DMS 273 (cell line): Measurements from ENCODE around the gene GNAI1.
A peak's percentile ranks its signal among the peaks of the same experiment; 100 is the strongest.

ENCODE experiments used
- DNase-seq: peaks from one replicate; lab custom pipeline; 2025; ENCODE audit not compliant: unreplicated experiment; lab: John Stamatoyannopoulos, UW

The GNAI1 gene

GRCh38 chr7:80131675-80132435 lies 2.8 kb upstream of the GNAI1 start:
- DNase-seq, result no peak

GRCh38 chr7:80132594-80132993 lies 2.0 kb upstream of the GNAI1 start:
- DNase-seq, result no peak

- peak; percentile 24 for DNase-seq
Observed at GRCh38 chr7:80133361-80134114, 1.1 kb upstream of the GNAI1 start.

GRCh38 chr7:80134115-80134535 lies 506 bp upstream of the GNAI1 start:
- DNase-seq, result peak; percentile 48

GRCh38 chr7:80135309-80136104 lies 876 bp downstream of the GNAI1 start:
- peak; percentile 89 for DNase-seq

- DNase-seq, result peak; percentile 50
Observed at GRCh38 chr7:80136261-80137055, 1.8 kb downstream of the GNAI1 start.

- DNase-seq, result no peak
Observed at GRCh38 chr7:80137410-80137809, 2.8 kb downstream of the GNAI1 start.

GRCh38 chr7:80139236-80139635 lies 4.6 kb downstream of the GNAI1 start:
- peak; percentile 35 for DNase-seq

- DNase-seq, result no peak
Observed at GRCh38 chr7:80140388-80140787, 5.8 kb downstream of the GNAI1 start.

GRCh38 chr7:80141376-80141775 lies 6.7 kb downstream of the GNAI1 start:
- DNase-seq, result no peak

GRCh38 chr7:80142853-80143580 lies 8.4 kb downstream of the GNAI1 start:
- DNase-seq, result no peak

- DNase-seq, result peak; percentile 36
Observed at GRCh38 chr7:80145780-80146422, 11.3 kb downstream of the GNAI1 start.

- no peak for DNase-seq
Observed at GRCh38 chr7:80146545-80147182, 12.0 kb downstream of the GNAI1 start.

GRCh38 chr7:80147543-80148391 lies 13.1 kb downstream of the GNAI1 start:
- no peak for DNase-seq

- no peak for DNase-seq
Observed at GRCh38 chr7:80150611-80151273, 16.1 kb downstream of the GNAI1 start.

GRCh38 chr7:80151274-80151665 lies 16.6 kb downstream of the GNAI1 start:
- no peak for DNase-seq

- DNase-seq, result no peak
Observed at GRCh38 chr7:80153446-80153845, 18.8 kb downstream of the GNAI1 start.
